Mammary epithelial cell (primary cell): ENCODE measurements around the gene SLC6A11.
A peak's percentile ranks its signal among the peaks of the same experiment; 100 is the strongest.

ENCODE experiments used
- EZH2 ChIP-seq: IDR thresholded peaks from 2 replicates; pipeline ENCODE4 v1.6.1; 2012; ENCODE audit warnings: low read length, inconsistent platforms, borderline replicate concordance
- TF ChIP-seq, protein P1 (sequence below), 2 donors: IDR thresholded peaks in 1 of 2; conservative IDR thresholded peaks in 1 of 2; 2 replicates each; pipeline ENCODE4 v1.5.1; 2011 to 2012; ENCODE audit warnings: inconsistent platforms in 2 of 2, low read length in 2 of 2, mild to moderate bottlenecking in 2 of 2, control low read depth in 1 of 2, low read depth in 1 of 2; ENCODE audit not compliant: insufficient read depth in 1 of 2; ENCODE audit errors: extremely low read depth in 1 of 2

DNA sequence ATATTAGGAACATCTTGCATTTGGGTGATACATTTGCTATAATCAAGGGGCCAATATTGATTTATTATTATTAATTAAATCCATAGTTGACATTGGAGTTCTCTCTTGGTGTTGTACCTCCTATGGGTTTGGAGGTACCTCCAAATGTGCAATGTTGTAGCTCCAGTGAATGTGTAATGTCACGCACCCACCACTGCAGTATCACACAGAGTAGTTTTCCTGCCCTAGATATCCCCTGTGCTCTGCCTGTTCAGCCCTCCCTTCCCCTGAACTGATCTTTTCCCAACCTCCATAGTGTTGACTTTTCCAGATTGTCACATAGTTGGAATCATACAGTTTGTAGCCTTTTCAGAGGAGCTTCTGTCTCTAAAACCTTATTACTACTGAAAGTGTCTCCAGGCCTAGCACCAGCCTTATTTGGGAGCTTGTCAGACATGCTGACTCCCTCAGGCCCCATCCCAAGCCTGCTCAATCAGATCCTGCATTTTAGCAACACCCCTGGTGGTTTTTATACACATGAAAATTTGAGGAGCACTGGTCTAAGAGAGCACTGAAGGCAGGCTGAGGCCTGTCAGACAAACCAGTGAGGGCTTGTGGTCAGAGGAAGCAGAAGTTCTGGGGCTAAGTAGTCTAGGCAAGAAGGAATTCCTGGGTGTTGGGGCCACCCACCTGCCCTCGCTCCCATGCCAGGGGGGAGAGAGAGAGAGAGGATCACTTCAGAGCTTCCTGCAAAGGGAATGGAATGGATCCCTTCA is 73.4 kb downstream of the SLC6A11 start:
- TF ChIP-seq, protein P1, sequence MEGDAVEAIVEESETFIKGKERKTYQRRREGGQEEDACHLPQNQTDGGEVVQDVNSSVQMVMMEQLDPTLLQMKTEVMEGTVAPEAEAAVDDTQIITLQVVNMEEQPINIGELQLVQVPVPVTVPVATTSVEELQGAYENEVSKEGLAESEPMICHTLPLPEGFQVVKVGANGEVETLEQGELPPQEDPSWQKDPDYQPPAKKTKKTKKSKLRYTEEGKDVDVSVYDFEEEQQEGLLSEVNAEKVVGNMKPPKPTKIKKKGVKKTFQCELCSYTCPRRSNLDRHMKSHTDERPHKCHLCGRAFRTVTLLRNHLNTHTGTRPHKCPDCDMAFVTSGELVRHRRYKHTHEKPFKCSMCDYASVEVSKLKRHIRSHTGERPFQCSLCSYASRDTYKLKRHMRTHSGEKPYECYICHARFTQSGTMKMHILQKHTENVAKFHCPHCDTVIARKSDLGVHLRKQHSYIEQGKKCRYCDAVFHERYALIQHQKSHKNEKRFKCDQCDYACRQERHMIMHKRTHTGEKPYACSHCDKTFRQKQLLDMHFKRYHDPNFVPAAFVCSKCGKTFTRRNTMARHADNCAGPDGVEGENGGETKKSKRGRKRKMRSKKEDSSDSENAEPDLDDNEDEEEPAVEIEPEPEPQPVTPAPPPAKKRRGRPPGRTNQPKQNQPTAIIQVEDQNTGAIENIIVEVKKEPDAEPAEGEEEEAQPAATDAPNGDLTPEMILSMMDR (conservative IDR thresholded peaks at IDR 0.05 in 1 of 2, IDR thresholded peaks at IDR 0.05 in 1 of 2; ENCODE audit: extremely low read depth in 1 of 2, insufficient read depth in 1 of 2, low read depth in 1 of 2, low read length in 2 of 2), result peak in 1 of 2 donors; percentile 14
- no peak for TF ChIP-seq EZH2
